Measurements from ENCODE around the gene BIN2.

BIN2 gene

DNA sequence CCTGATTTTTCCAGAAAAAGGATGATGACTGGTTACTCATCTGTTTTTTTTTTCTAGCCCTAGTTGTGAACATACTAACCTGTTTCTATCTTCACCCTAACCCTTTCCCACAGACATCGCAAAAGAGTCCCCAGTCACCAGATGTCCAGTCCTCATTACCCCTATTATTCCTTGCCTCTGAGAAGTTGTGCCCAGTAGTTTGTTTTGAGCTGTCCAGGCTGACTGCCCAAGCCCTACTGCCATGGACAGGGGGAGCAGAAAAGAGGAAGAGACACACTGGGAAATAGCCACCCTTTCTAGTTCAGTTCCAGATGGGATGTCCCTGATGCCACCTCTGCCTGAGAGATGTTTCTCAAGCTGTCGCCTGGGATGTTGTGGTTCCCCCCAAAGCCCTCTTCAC, 36.3 kb upstream of the BIN2 start:
- no peak overlapping the region for H3K4me3 ChIP-seq (replicated peaks; ENCODE audit: low read depth, low read length)
- TF ChIP-seq, protein P1, sequence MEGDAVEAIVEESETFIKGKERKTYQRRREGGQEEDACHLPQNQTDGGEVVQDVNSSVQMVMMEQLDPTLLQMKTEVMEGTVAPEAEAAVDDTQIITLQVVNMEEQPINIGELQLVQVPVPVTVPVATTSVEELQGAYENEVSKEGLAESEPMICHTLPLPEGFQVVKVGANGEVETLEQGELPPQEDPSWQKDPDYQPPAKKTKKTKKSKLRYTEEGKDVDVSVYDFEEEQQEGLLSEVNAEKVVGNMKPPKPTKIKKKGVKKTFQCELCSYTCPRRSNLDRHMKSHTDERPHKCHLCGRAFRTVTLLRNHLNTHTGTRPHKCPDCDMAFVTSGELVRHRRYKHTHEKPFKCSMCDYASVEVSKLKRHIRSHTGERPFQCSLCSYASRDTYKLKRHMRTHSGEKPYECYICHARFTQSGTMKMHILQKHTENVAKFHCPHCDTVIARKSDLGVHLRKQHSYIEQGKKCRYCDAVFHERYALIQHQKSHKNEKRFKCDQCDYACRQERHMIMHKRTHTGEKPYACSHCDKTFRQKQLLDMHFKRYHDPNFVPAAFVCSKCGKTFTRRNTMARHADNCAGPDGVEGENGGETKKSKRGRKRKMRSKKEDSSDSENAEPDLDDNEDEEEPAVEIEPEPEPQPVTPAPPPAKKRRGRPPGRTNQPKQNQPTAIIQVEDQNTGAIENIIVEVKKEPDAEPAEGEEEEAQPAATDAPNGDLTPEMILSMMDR (IDR thresholded peaks at IDR 0.05; ENCODE audit: low read length, missing control alignments) = no peak
- no peak for DNase-seq (ENCODE audit: low read depth)

DNA sequence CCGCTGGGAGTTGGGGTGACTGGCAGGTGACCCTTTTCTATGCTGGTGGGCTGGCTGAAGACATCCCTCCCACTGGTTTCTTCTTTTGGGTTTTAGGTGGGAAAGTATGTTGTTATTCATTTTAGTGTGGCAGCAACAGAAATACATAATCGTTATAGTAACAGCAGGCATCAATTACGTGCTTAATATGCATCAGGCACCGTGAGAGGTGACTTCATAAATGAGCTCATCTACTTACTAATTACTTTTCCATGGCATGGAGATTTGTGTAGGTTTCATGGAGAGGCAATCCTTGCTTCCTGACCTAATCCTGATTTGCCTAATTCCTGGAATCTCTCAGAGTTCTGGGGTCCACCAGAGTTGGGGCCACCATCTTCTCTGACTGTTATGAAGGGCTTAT, 35.9 kb upstream of the BIN2 start:
- DNase-seq (ENCODE audit: low read depth) = no peak
- no peak overlapping the region for H3K4me3 ChIP-seq (replicated peaks; ENCODE audit: low read depth, low read length)
- TF ChIP-seq, protein P1 (IDR thresholded peaks at IDR 0.05; ENCODE audit: low read length, missing control alignments) = no peak

DNA sequence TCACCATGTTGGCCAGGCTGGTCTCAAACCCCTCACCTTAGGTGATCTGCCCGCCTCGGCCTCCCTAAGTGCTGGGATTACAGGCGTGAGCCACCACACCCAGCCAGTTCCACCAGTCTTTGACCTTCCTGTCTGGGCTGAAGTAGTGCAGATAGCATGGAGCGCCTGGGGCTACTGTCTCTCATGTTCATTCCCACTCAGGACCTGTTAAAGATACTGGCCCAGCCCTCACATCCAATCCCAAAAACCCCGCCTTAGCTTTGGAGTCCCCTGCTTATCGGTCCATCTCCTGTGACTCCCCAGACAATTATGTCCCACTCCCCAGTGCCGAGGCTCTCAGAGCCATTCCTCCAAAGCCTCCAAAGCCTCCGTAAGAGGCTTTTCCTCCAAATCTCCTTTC, 34.5 kb upstream of the BIN2 start:
- DNase-seq (ENCODE audit: low read depth) = no peak
- H3K4me3 ChIP-seq (replicated peaks; ENCODE audit: low read depth, low read length) = no peak overlapping the region
- TF ChIP-seq, protein P1 (IDR thresholded peaks at IDR 0.05; ENCODE audit: low read length, missing control alignments) = no peak

DNA sequence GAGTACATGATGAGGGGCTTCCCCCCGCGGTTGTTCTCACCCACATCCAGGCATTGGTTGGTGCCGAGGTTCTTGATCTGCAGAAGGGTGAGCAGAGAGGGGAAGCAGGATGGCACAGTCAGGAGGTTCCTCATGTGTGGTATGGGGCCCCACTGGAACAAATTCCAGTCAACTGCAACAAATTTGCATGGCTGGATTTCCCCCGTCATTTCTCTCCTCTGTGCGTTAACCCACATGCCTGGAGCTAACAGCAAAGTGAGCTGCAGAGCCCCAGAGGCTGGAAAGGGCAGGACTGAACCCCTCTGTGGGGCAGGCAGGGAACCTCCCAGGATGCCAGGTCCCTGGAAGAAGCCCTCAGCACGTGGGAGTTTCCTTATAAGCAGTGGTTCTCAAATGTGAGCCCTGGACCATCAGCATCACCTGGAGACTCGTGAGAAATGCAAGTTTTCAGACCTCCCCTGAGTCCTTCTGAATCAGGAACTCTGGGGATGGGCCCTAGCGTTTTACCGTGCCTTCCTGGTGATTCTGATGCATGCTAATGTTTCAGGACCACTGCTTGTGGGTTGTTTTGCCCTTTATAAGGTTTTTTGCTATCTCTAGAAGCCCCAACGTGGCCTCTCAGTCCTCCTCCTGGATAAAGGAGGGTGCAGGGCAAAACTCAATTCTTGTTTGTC, 33.5 kb upstream of the BIN2 start:
- TF ChIP-seq, protein P1 (IDR thresholded peaks at IDR 0.05; ENCODE audit: low read length, missing control alignments) = no peak
- no peak overlapping the region for H3K4me3 ChIP-seq (replicated peaks; ENCODE audit: low read depth, low read length)
- no peak for DNase-seq (ENCODE audit: low read depth)

DNA sequence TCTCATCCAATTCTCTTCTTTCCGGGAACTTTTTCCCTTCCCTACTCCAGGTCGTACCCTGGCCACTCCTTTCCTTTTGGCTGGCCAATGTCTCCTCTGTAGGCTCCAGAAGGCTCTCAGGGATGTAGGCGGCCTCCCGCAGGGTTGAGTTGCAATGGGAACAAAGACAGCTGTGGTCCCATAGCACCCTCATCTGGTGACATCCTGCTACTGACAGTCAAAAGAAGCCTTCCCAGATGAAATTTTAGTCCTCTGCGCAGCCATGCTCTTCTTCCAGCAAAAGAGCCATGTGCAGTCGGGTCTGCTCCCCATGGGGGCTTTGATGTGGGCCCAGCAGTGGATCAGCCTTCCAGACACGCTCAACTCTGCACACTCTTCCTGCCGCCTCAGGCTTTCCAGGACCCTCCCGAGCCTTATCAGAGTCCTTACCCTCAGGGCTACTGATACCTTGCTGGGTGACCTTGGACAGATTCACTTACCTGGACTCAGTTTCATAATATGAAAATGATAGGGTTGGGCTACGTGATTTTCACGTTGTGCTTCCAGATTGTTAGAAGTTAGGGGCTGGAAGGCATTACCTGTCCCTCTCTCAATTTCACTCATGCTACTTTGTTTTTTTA, 28.0 kb upstream of the BIN2 start:
- H3K4me3 ChIP-seq (replicated peaks; ENCODE audit: low read depth, low read length) = no peak overlapping the region
- TF ChIP-seq, protein P1 (IDR thresholded peaks at IDR 0.05; ENCODE audit: low read length, missing control alignments) = peak; percentile 87
- peak; percentile 82 for DNase-seq (ENCODE audit: low read depth)

GRCh38 chr12:51349026-51349425, 25.1 kb upstream of the BIN2 start:
- H3K4me3 ChIP-seq (replicated peaks; ENCODE audit: low read depth, low read length) = no peak overlapping the region
- peak; percentile 58 for DNase-seq (ENCODE audit: low read depth)
- TF ChIP-seq, protein P1 (IDR thresholded peaks at IDR 0.05; ENCODE audit: low read length, missing control alignments) = no peak

DNA sequence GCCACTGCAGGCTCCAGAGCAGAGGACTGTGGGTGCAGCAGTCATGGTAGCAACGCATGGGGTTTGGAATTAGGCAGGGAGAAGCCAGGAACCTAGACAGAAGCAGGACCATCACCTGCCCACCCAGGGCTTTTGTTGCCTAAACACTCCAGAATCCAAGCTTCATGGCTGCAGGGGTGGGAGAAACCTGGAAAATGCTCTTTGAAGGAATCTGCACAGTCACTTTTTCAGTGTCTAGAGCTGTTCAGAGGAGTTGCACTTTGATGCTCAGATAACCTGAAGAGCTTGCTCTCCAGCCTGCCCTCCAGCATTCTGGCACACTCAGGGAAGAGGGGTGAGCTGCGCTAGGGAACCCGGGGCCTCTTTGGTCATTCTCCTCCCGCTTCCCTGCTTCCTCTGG, 24.1 kb upstream of the BIN2 start:
- H3K4me3 ChIP-seq (replicated peaks; ENCODE audit: low read depth, low read length) = no peak overlapping the region
- no peak for DNase-seq (ENCODE audit: low read depth)
- TF ChIP-seq, protein P1 (IDR thresholded peaks at IDR 0.05; ENCODE audit: low read length, missing control alignments) = no peak

All from fibroblast of pulmonary artery (primary cell).